Keratinocyte (primary cell): ENCODE measurements around the gene RXRA. TPM values are rescaled to one million over a fixed set of nuclear protein-coding genes. Genes with fewer than 3 reads are reported as not detected.

ENCODE experiments used
- DNase-seq: peaks from one replicate; pipeline ENCODE4 v3.0.0-alpha.2; 2011; ENCODE audit warnings: low read depth, missing footprints, low spot score
- FAIRE-seq: peaks from 2 replicates; lab custom pipeline; 2011; peaks lifted over from hg19 to GRCh38; lab: Jason Lieb, UNC
- H2AFZ ChIP-seq: 2 replicates; pipeline ENCODE4 v1.6.0; 2012; ENCODE audit warnings: low read length, control low read depth, inconsistent platforms; ENCODE audit not compliant: control insufficient read depth
- H3K27ac ChIP-seq: 2 replicates; pipeline ENCODE4 v1.5.1; 2011; ENCODE audit warnings: low read length; ENCODE audit not compliant: control insufficient read depth, insufficient read depth
- H3K27me3 ChIP-seq: 3 replicates; pipeline ENCODE4 v1.6.0; 2011; ENCODE audit warnings: low read length; ENCODE audit not compliant: control insufficient read depth, insufficient read depth; ENCODE audit errors: extremely low read depth
- H3K36me3 ChIP-seq, 2 experiments: 2 replicates in 1 of 2; 3 replicates in 1 of 2; pipeline ENCODE4 v1.5.1; 2011; ENCODE audit warnings: low read length in 2 of 2, mild to moderate bottlenecking in 1 of 2; ENCODE audit not compliant: control insufficient read depth in 2 of 2, insufficient read depth in 2 of 2; ENCODE audit errors: extremely low read depth in 1 of 2
- H3K4me1 ChIP-seq: 3 replicates; pipeline ENCODE4 v1.5.1; 2011; ENCODE audit warnings: low read length; ENCODE audit not compliant: control insufficient read depth, insufficient read depth; ENCODE audit errors: extremely low read depth
- H3K4me2 ChIP-seq: 3 replicates; pipeline ENCODE4 v1.6.0; 2011; ENCODE audit warnings: low read depth, low read length; ENCODE audit not compliant: control insufficient read depth, insufficient read depth; ENCODE audit errors: extremely low read depth
- H3K4me3 ChIP-seq, 3 experiments: fragments of 200-600 bp in 1 of 3; sonication (generic) in 1 of 3; 2 replicates in 2 of 3; 3 replicates in 1 of 3; pipeline ENCODE4 v1.5.1; 2011 to 2016; ENCODE audit warnings: low read length in 3 of 3, mild to moderate bottlenecking in 3 of 3, control low read depth in 2 of 3, inconsistent platforms in 1 of 3, low read depth in 1 of 3, mixed read lengths in 1 of 3, mixed run types in 1 of 3, moderate library complexity in 1 of 3; ENCODE audit not compliant: control insufficient read depth in 2 of 3, insufficient read depth in 2 of 3; ENCODE audit errors: extremely low read depth in 1 of 3
- H3K79me2 ChIP-seq: 2 replicates; pipeline ENCODE4 v1.6.0; 2012; ENCODE audit warnings: low read length; ENCODE audit not compliant: control insufficient read depth, insufficient read depth
- H3K9ac ChIP-seq: 3 replicates; pipeline ENCODE4 v1.6.0; 2011; ENCODE audit warnings: low read length; ENCODE audit not compliant: control insufficient read depth, insufficient read depth; ENCODE audit errors: extremely low read depth
- H3K9me1 ChIP-seq: 3 replicates; pipeline ENCODE4 v1.6.0; 2011; ENCODE audit warnings: low read length; ENCODE audit not compliant: control insufficient read depth, insufficient read depth; ENCODE audit errors: extremely low read depth
- H3K9me3 ChIP-seq: 2 replicates; pipeline ENCODE4 v1.5.1; 2012; ENCODE audit warnings: low read depth, low read length; ENCODE audit not compliant: control insufficient read depth
- H4K20me1 ChIP-seq: 3 replicates; pipeline ENCODE4 v1.6.0; 2011; ENCODE audit warnings: low read length; ENCODE audit not compliant: control insufficient read depth, insufficient read depth; ENCODE audit errors: extremely low read depth
- CTCF ChIP-seq, 3 experiments: IDR thresholded peaks in 1 of 3; conservative IDR thresholded peaks in 1 of 3; optimal IDR thresholded peaks in 1 of 3; 2 replicates in 2 of 3; 3 replicates in 1 of 3; pipeline versions ENCODE3 to v1.5.1; 2011; ENCODE audit warnings: low read length in 3 of 3, mild to moderate bottlenecking in 3 of 3, moderate library complexity in 2 of 3, control low read depth in 1 of 3, inconsistent platforms in 1 of 3; ENCODE audit not compliant: insufficient read depth in 2 of 3; ENCODE audit errors: extremely low read depth in 1 of 3
- EZH2 ChIP-seq: IDR thresholded peaks from one replicate; pipeline ENCODE4 v1.6.1; 2012; ENCODE audit warnings: inconsistent platforms, mild to moderate bottlenecking, low read length, moderate library complexity
- dilution Hi-C: fragments of 300-500 bp; cut with MboI; formaldehyde crosslinking; loops from one replicate; pipeline ENCODE4 v1.7.0; 2020; ENCODE audit warnings: low sequenced_read_pairs; ENCODE audit not compliant: extremely low pct_ligation_motif_present
- polyA plus RNA-seq, 5 experiments: library from polyadenylated mRNA; depleted of rRNA in 3 of 5; stranded (reverse) in 3 of 5; stranded (forward) in 1 of 5; unstranded in 1 of 5; fragments of >200 nt; gene quantifications; 1 replicate in 1 of 5; 2 replicates in 3 of 5; 3 replicates in 1 of 5; pipeline versions ENCODE4 v1.2.1 to v1.2.3, GENCODE V29; 2011 to 2012; ENCODE audit warnings: missing spikeins in 2 of 5, low read depth in 1 of 5, low replicate concordance in 1 of 5

The RXRA gene
- polyA plus RNA-seq, 1 donor (not counting 4 experiments of a cell fraction or from before 2014, with no cell fraction given), result 9.7 TPM

DNA sequence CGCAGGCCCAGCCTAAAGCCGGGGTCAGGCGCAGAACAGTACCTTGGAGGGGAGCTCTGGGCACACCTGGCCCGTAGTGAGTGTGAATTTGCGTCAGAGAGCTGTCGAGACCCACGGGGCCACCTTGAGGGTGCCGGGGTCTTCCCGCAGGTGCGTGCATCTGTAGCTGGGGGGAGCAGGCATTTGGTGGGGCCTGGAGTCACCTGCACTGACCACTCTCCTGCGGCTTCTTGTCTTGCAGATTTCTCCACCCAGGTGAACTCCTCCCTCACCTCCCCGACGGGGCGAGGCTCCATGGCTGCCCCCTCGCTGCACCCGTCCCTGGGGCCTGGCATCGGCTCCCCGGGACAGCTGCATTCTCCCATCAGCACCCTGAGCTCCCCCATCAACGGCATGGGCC is 75.1 kb downstream of the RXRA start:
- Histone ChIP-seq H3K79me2 (peaks cover 23% of the 10 kb centered on the region), H3K36me3 (peaks cover 3 to 11% of the 10 kb centered on the region in 2 experiments), H2AFZ (no peak overlapping the region), H3K27ac (no peak overlapping the region), H3K4me1 (peaks cover 27% of the 10 kb centered on the region), H3K4me2 (no peak overlapping the region), H4K20me1 (peaks cover 20% of the 10 kb centered on the region), H3K4me3 (no peak overlapping the region), H3K9ac (no peak overlapping the region), H3K9me3 (peaks cover 3% of the 10 kb centered on the region), H3K9me1 (no peaks in the 10 kb centered on the region), H3K27me3 (no peaks in the 10 kb centered on the region)
- dilution Hi-C loops, result no loop called here
- FAIRE-seq, result no peak
- DNase-seq, result no peak
- TF ChIP-seq EZH2 (no peak), CTCF (optimal IDR thresholded peaks at IDR 0.05 in 1 of 3, IDR thresholded peaks at IDR 0.05 in 1 of 3, conservative IDR thresholded peaks at IDR 0.05 in 1 of 3; ENCODE audit: extremely low read depth in 1 of 3, insufficient read depth in 2 of 3, low read length in 3 of 3) (no peak)

GRCh38 chr9:134402182-134402581 is 75.9 kb downstream of the RXRA start:
- peaks cover 23% of the 10 kb centered on the region for H4K20me1 ChIP-seq
- H3K79me2 ChIP-seq, result peaks cover 16% of the 10 kb centered on the region
- no peak overlapping the region for H3K4me3 ChIP-seq
- no peaks in the 10 kb centered on the region for H3K9me1 ChIP-seq
- H3K9ac ChIP-seq, result no peak overlapping the region
- H2AFZ ChIP-seq, result no peak overlapping the region
- H3K27ac ChIP-seq, result no peak overlapping the region
- H3K27me3 ChIP-seq, result no peaks in the 10 kb centered on the region
- no peak for FAIRE-seq
- no peak for TF ChIP-seq CTCF (optimal IDR thresholded peaks at IDR 0.05 in 1 of 3, IDR thresholded peaks at IDR 0.05 in 1 of 3, conservative IDR thresholded peaks at IDR 0.05 in 1 of 3; ENCODE audit: extremely low read depth in 1 of 3, insufficient read depth in 2 of 3, low read length in 3 of 3)
- no peak for TF ChIP-seq EZH2
- peaks cover 3% of the 10 kb centered on the region for H3K9me3 ChIP-seq
- peaks cover 27% of the 10 kb centered on the region for H3K4me1 ChIP-seq
- DNase-seq, result no peak
- dilution Hi-C loops, result no loop called here
- peaks cover 3 to 11% of the 10 kb centered on the region in 2 experiments for H3K36me3 ChIP-seq
- H3K4me2 ChIP-seq, result no peak overlapping the region
